Nephron progenitor cell (in vitro differentiated cells): Measurements from ENCODE around the gene SNX8.

ENCODE experiments used
- DNase-seq: peaks from one replicate; pipeline ENCODE4 v3.0.0; 2021
- H3K27ac Mint-ChIP-seq: 2 replicates; pipeline ENCODE4 v1.8.0; 2021; ENCODE audit warnings: mild to moderate bottlenecking, moderate library complexity, mixed read lengths
- H3K27me3 Mint-ChIP-seq: 2 replicates; pipeline ENCODE4 v1.8.0; 2021; ENCODE audit warnings: mild to moderate bottlenecking, low read depth, mixed read lengths; ENCODE audit not compliant: poor library complexity
- H3K36me3 Mint-ChIP-seq: 2 replicates; pipeline ENCODE4 v1.8.0; 2021; ENCODE audit warnings: low read depth, mixed read lengths
- H3K4me1 Mint-ChIP-seq: 2 replicates; pipeline ENCODE4 v1.8.0; 2021; ENCODE audit warnings: mixed read lengths
- H3K4me3 Mint-ChIP-seq: 2 replicates; pipeline ENCODE4 v1.8.0; 2021; ENCODE audit warnings: mild to moderate bottlenecking, moderate library complexity, mixed read lengths
- H3K9me3 Mint-ChIP-seq: 2 replicates; pipeline ENCODE4 v1.8.0; 2021; ENCODE audit warnings: mild to moderate bottlenecking, moderate library complexity, mixed read lengths
- TF ChIP-seq, protein P1 (sequence below): fragments of 200-600 bp; sonication (generic); IDR thresholded peaks from 2 replicates; pipeline ENCODE4 v1.5.0; 2021; ENCODE audit warnings: antibody characterized with exemption

Gene SNX8

GRCh38 chr7:2299131-2299829, 15.0 kb downstream of the SNX8 start:
- H3K36me3 Mint-ChIP-seq: peaks cover 20% of the 10 kb centered on the region
- H3K27ac Mint-ChIP-seq: peak overlapping the region; percentile 85
- DNase-seq: no peak
- peaks cover 2% of the 10 kb centered on the region for H3K27me3 Mint-ChIP-seq
- H3K4me3 Mint-ChIP-seq: no peak overlapping the region
- TF ChIP-seq, protein P1, sequence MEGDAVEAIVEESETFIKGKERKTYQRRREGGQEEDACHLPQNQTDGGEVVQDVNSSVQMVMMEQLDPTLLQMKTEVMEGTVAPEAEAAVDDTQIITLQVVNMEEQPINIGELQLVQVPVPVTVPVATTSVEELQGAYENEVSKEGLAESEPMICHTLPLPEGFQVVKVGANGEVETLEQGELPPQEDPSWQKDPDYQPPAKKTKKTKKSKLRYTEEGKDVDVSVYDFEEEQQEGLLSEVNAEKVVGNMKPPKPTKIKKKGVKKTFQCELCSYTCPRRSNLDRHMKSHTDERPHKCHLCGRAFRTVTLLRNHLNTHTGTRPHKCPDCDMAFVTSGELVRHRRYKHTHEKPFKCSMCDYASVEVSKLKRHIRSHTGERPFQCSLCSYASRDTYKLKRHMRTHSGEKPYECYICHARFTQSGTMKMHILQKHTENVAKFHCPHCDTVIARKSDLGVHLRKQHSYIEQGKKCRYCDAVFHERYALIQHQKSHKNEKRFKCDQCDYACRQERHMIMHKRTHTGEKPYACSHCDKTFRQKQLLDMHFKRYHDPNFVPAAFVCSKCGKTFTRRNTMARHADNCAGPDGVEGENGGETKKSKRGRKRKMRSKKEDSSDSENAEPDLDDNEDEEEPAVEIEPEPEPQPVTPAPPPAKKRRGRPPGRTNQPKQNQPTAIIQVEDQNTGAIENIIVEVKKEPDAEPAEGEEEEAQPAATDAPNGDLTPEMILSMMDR: no peak
- H3K4me1 Mint-ChIP-seq: peaks cover 27% of the 10 kb centered on the region
- peaks cover 37% of the 10 kb centered on the region for H3K9me3 Mint-ChIP-seq

GRCh38 chr7:2296832-2297231, 17.4 kb downstream of the SNX8 start:
- Mint-ChIP-seq H3K36me3 (peaks cover 8% of the 10 kb centered on the region), H3K27ac (no peak overlapping the region), H3K27me3 (peaks cover 2% of the 10 kb centered on the region), H3K4me3 (no peak overlapping the region), H3K4me1 (peaks cover 27% of the 10 kb centered on the region), H3K9me3 (peaks cover 21% of the 10 kb centered on the region)
- no peak for DNase-seq
- TF ChIP-seq, protein P1: no peak

- TF ChIP-seq, protein P1: no peak
Measured at GRCh38 chr7:2295936-2296620, 18.2 kb downstream of the SNX8 start.

DNA sequence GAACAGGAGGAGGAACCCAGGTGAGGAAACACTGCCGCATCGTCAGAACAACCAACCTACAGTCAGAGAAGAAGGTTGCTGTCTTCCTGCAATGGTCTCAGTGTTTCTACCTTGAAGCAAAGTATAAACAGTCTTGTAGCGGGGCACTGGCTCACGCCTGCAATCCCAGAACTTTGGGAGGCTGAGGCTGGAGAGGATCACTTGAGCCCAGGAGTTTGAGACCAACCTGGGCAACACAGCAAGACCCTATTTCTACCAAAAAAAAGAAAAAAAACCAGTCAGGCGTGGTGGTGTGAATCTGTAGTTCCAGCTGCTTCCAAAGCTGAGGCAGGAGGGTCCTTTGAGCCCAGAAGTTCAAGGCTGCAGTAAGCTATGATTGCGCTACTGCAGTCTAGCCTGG, 23.4 kb downstream of the SNX8 start:
- no peak for DNase-seq
- Mint-ChIP-seq H3K4me3 (no peak overlapping the region), H3K9me3 (peaks cover 4% of the 10 kb centered on the region), H3K27ac (no peak overlapping the region), H3K27me3 (no peaks in the 10 kb centered on the region), H3K4me1 (peaks cover 4% of the 10 kb centered on the region), H3K36me3 (no peaks in the 10 kb centered on the region)
- TF ChIP-seq, protein P1: no peak

More at GRCh38 chr7:2295936-2296620, 18.2 kb downstream of the SNX8 start:
- Mint-ChIP-seq H3K27me3 (peaks cover 2% of the 10 kb centered on the region), H3K4me3 (no peak overlapping the region), H3K9me3 (peaks cover 13% of the 10 kb centered on the region), H3K27ac (peak overlapping the region; percentile 72), H3K36me3 (peaks cover under 1% of the 10 kb centered on the region), H3K4me1 (peaks cover 27% of the 10 kb centered on the region)
- no peak for DNase-seq

DNA sequence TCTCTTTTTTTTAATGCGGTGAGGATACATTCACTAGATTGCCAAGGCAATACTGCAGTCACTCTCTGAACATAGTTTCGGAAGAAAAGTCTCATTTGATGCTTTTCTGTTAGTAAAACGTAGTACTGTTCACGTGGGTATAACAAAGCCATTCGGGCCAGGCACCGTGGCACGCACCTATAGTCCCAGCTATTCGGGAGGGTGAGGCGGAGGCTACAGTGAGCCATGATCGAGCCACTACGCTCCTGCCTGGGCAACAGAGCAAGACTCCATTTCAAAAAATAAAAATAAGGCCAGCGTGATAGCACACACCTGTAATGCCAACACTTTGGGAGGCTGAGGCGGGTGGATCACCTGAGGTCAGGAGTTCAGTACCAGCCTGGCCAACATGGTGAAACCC, 24.6 kb downstream of the SNX8 start:
- Mint-ChIP-seq H3K27me3 (no peaks in the 10 kb centered on the region), H3K27ac (peak overlapping the region; percentile 32), H3K9me3 (no peaks in the 10 kb centered on the region), H3K4me3 (no peak overlapping the region), H3K4me1 (no peaks in the 10 kb centered on the region), H3K36me3 (no peaks in the 10 kb centered on the region)
- DNase-seq: no peak
- TF ChIP-seq, protein P1: no peak
